ENCODE measurements around the gene VSTM2B.

VSTM2B gene

DNA sequence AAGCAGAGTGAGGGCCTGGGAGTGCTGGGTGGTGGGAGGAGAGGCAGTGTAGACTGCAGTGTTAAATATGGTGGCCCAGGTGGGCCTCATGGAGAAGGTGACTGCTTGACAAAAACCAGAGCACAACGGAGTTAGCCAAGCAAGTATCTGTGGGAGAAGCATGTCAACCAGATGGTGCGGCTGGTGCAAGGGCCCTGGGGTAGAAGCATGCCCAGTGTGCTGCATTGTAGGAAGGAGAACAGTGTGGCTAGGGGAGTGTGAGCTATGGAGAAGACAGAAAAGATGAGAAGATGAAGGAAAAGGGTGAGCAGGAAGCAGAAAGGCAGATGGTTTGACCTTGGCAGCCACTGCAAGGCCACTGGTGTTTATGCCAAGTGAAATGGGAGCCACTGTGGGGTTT is 2.2 kb upstream of the VSTM2B start:
- peaks cover 59% of the 10 kb centered on the region for H3K27me3 ChIP-seq (ENCODE audit: control insufficient read depth, insufficient read depth, low read length, poor library complexity, severe bottlenecking)
- H3K27ac ChIP-seq (ENCODE audit: insufficient read depth, low read depth, low read length, poor library complexity, severe bottlenecking) = no peak overlapping the region
- no peaks in the 10 kb centered on the region for H3K9me3 ChIP-seq (ENCODE audit: control insufficient read depth, low read length)
- H3K36me3 ChIP-seq (ENCODE audit: control insufficient read depth, insufficient read depth, low read length) = no peaks in the 10 kb centered on the region
- WGBS, 2 experiments = 83 to 91% methylated on average over 2 of the region's 2 CpGs
- peaks cover 8% of the 10 kb centered on the region for H3K4me1 ChIP-seq (ENCODE audit: control insufficient read depth, insufficient read depth, low read length)
- H3K4me3 ChIP-seq (ENCODE audit: insufficient read depth, low read depth, low read length) = no peak overlapping the region

DNA sequence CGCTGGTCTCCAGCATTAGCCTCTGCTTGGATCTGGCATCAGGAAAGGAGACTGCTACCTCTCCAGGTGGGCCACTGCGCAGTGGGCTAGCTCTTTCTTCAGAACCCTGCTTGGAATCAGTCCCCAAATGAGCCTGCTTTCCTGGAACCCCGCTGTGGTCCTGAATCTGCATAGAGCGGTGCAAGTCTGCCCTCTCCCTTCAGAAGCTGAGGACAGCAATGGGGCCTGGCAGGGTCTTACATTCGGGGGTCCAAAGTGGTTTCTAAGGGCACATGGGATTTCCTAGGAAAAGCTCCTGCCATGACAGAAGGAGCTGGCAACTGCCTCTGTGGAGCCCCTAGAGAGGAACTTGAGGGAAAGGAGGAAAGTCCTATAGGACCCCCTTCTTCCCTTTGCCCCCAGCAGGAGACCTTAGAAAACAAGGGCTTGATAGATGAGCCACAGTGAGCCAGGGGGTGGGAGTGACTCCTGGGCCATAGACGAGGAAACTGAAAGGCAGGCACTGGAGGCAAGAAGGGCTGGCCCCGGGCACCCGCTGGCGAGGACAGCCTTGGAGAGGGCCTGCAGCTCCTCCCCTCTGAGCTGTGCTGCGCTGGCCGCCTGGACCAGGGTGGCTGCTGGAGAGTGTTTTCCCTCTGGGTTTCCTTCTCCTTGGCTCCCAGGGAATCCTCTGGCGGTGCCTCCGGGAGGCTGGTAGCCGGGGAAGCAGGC is 1.4 kb upstream of the VSTM2B start:
- no peaks in the 10 kb centered on the region for H3K36me3 ChIP-seq (ENCODE audit: control insufficient read depth, insufficient read depth, low read length)
- H3K9me3 ChIP-seq (ENCODE audit: control insufficient read depth, low read length) = no peaks in the 10 kb centered on the region
- no peak overlapping the region for H3K27ac ChIP-seq (ENCODE audit: insufficient read depth, low read depth, low read length, poor library complexity, severe bottlenecking)
- H3K4me3 ChIP-seq (ENCODE audit: insufficient read depth, low read depth, low read length) = peak overlapping the region; percentile 26
- WGBS, 2 experiments = 3 to 4% methylated on average over 14 of the region's 14 CpGs
- H3K4me1 ChIP-seq (ENCODE audit: control insufficient read depth, insufficient read depth, low read length) = peaks cover 14% of the 10 kb centered on the region
- peaks cover 67% of the 10 kb centered on the region for H3K27me3 ChIP-seq (ENCODE audit: control insufficient read depth, insufficient read depth, low read length, poor library complexity, severe bottlenecking)

DNA sequence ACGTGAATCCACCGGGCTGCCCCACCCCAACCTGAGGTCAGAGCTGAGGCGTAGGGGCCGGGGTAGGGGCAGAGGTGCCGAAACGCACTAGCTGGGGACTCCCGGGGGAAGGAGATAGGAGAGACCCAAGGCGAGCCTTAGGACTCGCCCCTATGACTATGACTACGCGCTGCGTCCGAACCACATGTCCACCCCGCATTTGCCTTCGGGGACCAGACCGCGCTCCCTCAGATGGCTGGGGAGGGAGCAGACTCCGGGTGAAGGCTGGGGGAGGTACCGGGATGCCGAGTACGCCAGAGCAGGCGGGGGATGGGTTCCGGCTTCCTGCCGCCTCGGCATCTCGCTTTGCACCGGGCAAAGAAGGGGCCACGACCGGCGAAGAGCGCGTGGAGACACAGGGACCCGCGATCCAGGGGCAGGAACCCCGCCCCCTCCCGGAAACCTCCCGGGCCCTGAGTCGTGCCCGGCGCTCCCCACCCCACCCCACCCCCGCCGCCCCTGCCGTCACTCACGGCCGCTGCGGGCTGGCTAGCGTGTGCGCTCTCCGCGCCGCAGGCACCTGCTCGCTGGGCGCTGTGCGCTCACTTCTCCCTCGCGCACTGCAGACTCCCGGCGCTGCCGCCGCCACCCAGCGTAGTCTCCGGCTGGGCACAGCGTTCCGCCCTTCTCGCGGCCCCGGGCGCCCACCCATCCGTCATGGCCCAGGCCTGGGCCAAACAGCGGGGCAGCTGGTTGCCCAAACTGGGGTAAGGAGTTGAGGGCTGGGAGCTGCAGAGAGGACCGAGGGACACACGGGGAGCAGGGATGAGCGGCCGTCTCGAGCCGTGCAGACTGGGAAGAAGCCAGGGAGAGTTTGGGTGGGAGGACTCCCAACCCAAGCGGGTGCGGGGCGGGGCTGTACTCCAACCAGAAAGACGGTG is 622 bp upstream of the VSTM2B start:
- Histone ChIP-seq H3K27ac (ENCODE audit: insufficient read depth, low read depth, low read length, poor library complexity, severe bottlenecking) (no peak overlapping the region), H3K4me1 (ENCODE audit: control insufficient read depth, insufficient read depth, low read length) (peaks cover 16% of the 10 kb centered on the region), H3K4me3 (ENCODE audit: insufficient read depth, low read depth, low read length) (peak overlapping the region; percentile 29), H3K36me3 (ENCODE audit: control insufficient read depth, insufficient read depth, low read length) (no peaks in the 10 kb centered on the region), H3K27me3 (ENCODE audit: control insufficient read depth, insufficient read depth, low read length, poor library complexity, severe bottlenecking) (peaks cover 75% of the 10 kb centered on the region), H3K9me3 (ENCODE audit: control insufficient read depth, low read length) (no peaks in the 10 kb centered on the region)
- WGBS, 2 experiments = 1% methylated on average over 80 of the region's 80 CpGs

DNA sequence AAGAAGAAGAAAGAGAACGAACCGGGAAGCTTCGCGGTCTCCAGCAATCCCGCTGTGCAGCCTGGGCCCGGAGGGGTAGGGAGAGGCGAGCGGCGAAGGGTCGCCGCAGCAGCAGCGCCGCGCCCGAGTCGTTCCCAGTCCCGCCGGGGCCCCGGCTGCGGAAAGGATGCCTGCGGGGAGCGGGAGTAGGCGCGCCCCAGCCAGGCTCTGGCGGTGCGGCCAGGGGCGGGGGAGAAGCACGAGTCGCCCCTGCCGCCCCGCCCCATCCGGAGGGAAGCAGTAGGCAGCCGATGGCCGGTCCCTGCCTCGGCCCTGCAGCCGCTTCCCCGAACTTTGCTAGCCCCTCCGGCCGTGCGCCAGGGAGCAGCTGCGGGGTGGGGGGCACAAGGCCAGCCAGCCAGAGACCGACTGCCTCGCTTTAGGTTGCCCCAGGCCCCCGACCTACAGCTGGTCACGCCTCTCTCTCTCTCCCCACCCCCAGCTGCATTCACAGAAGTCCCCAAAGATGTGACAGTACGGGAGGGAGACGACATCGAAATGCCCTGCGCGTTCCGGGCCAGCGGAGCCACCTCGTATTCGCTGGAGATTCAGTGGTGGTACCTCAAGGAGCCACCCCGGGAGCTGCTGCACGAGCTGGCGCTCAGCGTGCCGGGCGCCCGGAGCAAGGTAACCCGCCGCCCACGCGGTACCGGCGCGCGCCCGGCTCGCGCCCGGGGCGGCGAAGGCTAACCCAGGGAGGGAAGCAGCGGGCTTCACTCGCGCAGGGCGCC is 1.1 kb downstream of the VSTM2B start:
- Histone ChIP-seq H3K4me1 (ENCODE audit: control insufficient read depth, insufficient read depth, low read length) (peaks cover 20% of the 10 kb centered on the region), H3K4me3 (ENCODE audit: insufficient read depth, low read depth, low read length) (peak overlapping the region; percentile 47), H3K27me3 (ENCODE audit: control insufficient read depth, insufficient read depth, low read length, poor library complexity, severe bottlenecking) (peaks cover 91% of the 10 kb centered on the region), H3K9me3 (ENCODE audit: control insufficient read depth, low read length) (no peaks in the 10 kb centered on the region), H3K27ac (ENCODE audit: insufficient read depth, low read depth, low read length, poor library complexity, severe bottlenecking) (no peak overlapping the region), H3K36me3 (ENCODE audit: control insufficient read depth, insufficient read depth, low read length) (no peaks in the 10 kb centered on the region)
- WGBS, 2 experiments = 1% methylated on average over 78 of the region's 79 CpGs

DNA sequence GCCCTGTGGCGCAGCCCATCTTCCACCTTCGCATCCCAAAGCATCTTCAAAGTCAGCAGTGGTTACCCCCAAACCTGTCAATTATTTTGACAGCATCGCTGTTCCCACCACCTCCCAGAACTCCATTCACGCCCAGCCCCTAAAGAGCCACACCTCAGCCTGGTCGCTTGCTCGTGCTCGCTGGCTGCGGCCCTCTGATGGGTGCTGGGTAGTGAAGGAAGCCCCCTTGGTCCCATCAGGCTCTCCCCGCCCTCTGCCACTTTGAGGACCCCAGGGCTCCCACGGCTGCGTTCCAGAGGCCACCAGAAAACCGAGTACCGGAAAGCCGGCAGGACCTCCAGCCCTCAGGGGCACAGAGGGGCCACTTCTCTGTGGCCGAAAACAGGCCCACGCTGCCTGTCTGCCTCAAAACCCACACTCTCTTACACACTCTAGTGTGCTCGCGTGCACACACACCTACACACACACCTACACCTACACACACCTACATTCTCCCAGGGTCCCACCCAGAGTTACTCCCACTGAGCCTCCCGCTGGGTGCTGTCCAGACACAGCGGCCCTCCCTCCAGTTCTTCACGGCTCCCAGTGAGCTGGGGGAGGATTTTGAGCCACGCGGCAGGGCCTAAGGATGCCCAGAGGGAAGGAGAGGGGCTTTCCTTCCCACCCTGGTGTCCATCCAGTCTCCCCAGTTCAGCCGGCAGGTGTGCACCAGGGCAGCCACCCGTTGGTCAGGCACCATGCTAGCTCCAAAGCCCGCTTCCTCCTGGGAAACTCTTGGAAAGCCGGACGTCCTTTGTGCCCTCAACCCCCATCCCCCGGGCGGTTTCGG is 1.9 kb downstream of the VSTM2B start:
- WGBS, 2 experiments = 26 to 27% methylated on average over 31 of the region's 31 CpGs
- Histone ChIP-seq H3K9me3 (ENCODE audit: control insufficient read depth, low read length) (no peaks in the 10 kb centered on the region), H3K4me1 (ENCODE audit: control insufficient read depth, insufficient read depth, low read length) (peaks cover 20% of the 10 kb centered on the region), H3K4me3 (ENCODE audit: insufficient read depth, low read depth, low read length) (peak overlapping the region; percentile 47), H3K27me3 (ENCODE audit: control insufficient read depth, insufficient read depth, low read length, poor library complexity, severe bottlenecking) (peaks cover 91% of the 10 kb centered on the region), H3K36me3 (ENCODE audit: control insufficient read depth, insufficient read depth, low read length) (no peaks in the 10 kb centered on the region), H3K27ac (ENCODE audit: insufficient read depth, low read depth, low read length, poor library complexity, severe bottlenecking) (no peak overlapping the region)

DNA sequence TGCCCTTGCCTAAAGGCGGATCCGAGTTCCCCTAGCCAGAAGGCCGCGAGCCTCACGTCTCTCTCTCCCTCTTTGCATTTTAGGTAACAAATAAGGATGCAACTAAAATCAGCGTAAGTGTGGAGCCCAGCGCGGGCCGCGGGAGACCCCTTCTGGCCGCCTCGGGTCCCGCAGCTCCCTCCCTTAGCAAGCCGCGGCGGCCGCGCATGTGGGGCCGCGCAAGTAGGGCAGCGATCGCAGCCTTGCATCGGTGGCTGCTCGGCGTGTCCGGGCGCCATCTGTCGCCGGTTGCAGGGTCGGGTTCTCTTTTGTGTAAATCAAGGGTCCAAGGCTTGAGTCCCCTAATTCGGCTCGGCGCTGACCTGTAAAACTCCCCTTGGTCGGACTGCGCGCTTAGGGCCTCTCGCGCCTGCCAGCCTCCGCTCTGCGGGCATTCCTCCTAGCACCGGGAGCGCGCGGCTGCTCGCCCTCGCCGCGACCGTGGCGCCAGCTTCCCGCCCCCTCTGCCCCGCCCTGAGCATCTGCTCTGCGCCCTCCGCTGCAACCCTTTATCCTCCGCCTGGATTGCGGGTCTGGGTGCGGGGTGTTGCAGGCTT is 2.7 kb downstream of the VSTM2B start:
- Histone ChIP-seq H3K4me1 (ENCODE audit: control insufficient read depth, insufficient read depth, low read length) (peaks cover 20% of the 10 kb centered on the region), H3K27me3 (ENCODE audit: control insufficient read depth, insufficient read depth, low read length, poor library complexity, severe bottlenecking) (peaks cover 84% of the 10 kb centered on the region), H3K9me3 (ENCODE audit: control insufficient read depth, low read length) (no peaks in the 10 kb centered on the region), H3K36me3 (ENCODE audit: control insufficient read depth, insufficient read depth, low read length) (no peaks in the 10 kb centered on the region), H3K27ac (ENCODE audit: insufficient read depth, low read depth, low read length, poor library complexity, severe bottlenecking) (no peak overlapping the region), H3K4me3 (ENCODE audit: insufficient read depth, low read depth, low read length) (peak overlapping the region; percentile 42)
- WGBS, 2 experiments = 0% methylated on average over 57 of the region's 57 CpGs

DNA sequence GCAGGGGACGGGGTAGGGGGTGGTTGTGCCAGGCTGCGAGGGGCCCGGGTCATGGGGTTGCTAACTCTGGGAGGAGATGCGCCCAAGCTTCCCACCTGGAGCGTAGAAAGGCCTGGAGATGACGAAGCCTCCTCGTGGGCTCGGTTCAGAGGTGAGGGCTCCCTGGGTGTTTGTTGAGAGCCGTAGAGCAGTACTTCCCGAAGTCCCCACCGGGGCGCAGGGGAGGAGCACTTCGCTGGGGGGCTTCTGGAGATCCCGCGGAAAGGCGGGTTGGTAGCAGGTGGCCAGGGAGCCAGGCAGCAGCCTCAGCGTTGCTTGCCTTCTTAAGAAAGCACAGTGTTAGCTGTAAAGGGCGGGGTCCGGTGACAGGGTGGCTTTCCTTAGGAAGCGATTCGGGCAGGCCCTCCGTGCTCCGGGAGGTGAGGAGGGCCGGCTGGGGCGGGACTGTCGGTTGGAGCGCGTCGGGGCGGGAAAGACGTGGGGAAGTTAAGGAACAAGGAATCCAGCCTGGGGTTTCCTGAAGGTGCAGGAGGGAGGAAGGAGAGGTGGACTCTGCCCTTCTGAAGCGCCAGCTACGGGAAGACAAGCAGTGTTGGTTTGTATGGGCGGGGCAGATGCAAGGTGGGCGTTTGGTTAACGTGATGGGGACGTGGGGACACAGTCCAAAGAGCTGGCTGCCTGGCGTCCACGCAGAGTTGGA is 3.3 kb downstream of the VSTM2B start:
- H3K9me3 ChIP-seq (ENCODE audit: control insufficient read depth, low read length) = no peaks in the 10 kb centered on the region
- H3K4me3 ChIP-seq (ENCODE audit: insufficient read depth, low read depth, low read length) = peak overlapping the region; percentile 42
- peaks cover 77% of the 10 kb centered on the region for H3K27me3 ChIP-seq (ENCODE audit: control insufficient read depth, insufficient read depth, low read length, poor library complexity, severe bottlenecking)
- no peaks in the 10 kb centered on the region for H3K36me3 ChIP-seq (ENCODE audit: control insufficient read depth, insufficient read depth, low read length)
- no peak overlapping the region for H3K27ac ChIP-seq (ENCODE audit: insufficient read depth, low read depth, low read length, poor library complexity, severe bottlenecking)
- peaks cover 20% of the 10 kb centered on the region for H3K4me1 ChIP-seq (ENCODE audit: control insufficient read depth, insufficient read depth, low read length)
- 4% methylated on average over 39 of the region's 39 CpGs for WGBS, 2 experiments

DNA sequence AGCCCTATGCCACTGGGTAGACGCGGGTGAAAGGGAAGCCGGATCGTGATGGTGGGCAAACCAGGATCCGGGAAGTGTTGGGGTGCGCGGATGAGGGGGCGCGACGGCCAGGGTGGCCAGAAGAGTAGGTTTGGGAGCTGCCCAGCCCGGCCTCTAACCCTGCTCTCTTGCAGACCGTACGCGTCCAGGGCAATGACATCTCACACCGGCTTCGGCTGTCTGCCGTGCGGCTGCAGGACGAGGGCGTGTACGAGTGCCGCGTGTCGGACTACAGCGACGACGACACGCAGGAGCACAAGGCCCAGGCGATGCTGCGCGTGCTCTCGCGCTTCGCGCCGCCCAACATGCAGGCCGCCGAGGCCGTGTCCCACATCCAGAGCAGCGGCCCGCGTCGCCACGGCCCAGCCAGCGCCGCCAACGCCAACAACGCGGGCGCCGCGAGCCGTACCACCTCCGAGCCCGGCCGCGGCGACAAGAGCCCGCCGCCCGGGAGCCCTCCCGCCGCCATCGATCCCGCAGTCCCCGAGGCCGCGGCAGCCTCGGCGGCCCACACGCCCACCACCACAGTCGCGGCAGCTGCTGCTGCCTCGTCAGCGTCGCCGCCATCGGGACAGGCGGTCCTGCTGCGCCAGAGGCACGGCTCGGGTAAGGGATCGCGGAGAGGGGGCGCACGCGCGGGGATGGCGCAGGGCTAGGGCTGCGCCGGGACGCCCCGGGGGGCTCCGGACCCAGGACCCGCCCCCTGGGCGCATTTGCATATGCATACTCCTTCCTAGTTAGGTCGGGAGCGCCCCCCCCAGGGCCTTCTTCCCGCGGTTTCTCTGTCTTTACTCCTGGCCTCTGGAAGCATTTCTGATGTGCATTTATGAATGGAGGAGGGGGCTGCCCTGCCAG is 4.1 kb downstream of the VSTM2B start:
- Histone ChIP-seq H3K9me3 (ENCODE audit: control insufficient read depth, low read length) (no peaks in the 10 kb centered on the region), H3K36me3 (ENCODE audit: control insufficient read depth, insufficient read depth, low read length) (no peaks in the 10 kb centered on the region), H3K27me3 (ENCODE audit: control insufficient read depth, insufficient read depth, low read length, poor library complexity, severe bottlenecking) (peaks cover 69% of the 10 kb centered on the region), H3K4me1 (ENCODE audit: control insufficient read depth, insufficient read depth, low read length) (peaks cover 12% of the 10 kb centered on the region), H3K4me3 (ENCODE audit: insufficient read depth, low read depth, low read length) (peak overlapping the region; percentile 27), H3K27ac (ENCODE audit: insufficient read depth, low read depth, low read length, poor library complexity, severe bottlenecking) (no peak overlapping the region)
- 4 to 5% methylated on average over 100 of the region's 100 CpGs for WGBS, 2 experiments
